GM10266 (cell line): ENCODE data around the gene RAD51B.

Experiments used
- DNase-seq: peaks from one replicate; pipeline ENCODE4 v3.0.0; 2012; ENCODE audit errors: extremely low spot score
- TF ChIP-seq, protein P1 (sequence below): IDR thresholded peaks from 2 replicates; pipeline ENCODE4 v1.5.1; 2012; ENCODE audit warnings: mild to moderate bottlenecking, low read depth; ENCODE audit not compliant: control insufficient read depth, insufficient read depth; ENCODE audit errors: missing control alignments

Gene RAD51B

GRCh38 chr14:68377006-68377405, 557.4 kb downstream of the RAD51B start:
- no peak for DNase-seq
- TF ChIP-seq, protein P1, sequence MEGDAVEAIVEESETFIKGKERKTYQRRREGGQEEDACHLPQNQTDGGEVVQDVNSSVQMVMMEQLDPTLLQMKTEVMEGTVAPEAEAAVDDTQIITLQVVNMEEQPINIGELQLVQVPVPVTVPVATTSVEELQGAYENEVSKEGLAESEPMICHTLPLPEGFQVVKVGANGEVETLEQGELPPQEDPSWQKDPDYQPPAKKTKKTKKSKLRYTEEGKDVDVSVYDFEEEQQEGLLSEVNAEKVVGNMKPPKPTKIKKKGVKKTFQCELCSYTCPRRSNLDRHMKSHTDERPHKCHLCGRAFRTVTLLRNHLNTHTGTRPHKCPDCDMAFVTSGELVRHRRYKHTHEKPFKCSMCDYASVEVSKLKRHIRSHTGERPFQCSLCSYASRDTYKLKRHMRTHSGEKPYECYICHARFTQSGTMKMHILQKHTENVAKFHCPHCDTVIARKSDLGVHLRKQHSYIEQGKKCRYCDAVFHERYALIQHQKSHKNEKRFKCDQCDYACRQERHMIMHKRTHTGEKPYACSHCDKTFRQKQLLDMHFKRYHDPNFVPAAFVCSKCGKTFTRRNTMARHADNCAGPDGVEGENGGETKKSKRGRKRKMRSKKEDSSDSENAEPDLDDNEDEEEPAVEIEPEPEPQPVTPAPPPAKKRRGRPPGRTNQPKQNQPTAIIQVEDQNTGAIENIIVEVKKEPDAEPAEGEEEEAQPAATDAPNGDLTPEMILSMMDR = no peak

GRCh38 chr14:68377459-68377858, 557.9 kb downstream of the RAD51B start:
- TF ChIP-seq, protein P1 = no peak
- no peak for DNase-seq

GRCh38 chr14:68379510-68380328, 560.1 kb downstream of the RAD51B start:
- DNase-seq = no peak
- TF ChIP-seq, protein P1 = no peak

- peak; percentile 33 for DNase-seq
- TF ChIP-seq, protein P1 = no peak
Observed at GRCh38 chr14:68380329-68380741, 560.8 kb downstream of the RAD51B start.

DNA sequence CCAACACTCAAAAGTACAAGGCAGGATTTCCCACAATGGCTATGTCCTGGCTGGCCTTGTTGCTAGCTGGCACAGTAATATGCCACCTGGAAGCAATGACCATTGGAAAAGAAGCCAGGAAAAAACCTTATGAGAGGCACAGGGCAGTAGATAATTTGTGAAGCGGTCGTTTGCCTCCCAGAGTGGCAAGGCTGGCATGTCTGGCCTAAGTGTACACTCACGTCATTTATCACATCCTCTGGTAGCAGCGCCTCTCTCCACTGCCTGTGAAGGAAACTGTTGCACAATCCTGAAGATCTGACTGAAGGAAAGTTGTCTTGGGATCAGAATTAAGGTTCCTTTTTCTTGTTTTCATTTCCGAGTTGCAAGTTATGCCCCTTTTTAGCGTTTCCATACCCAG, 564.8 kb downstream of the RAD51B start:
- no peak for DNase-seq
- TF ChIP-seq, protein P1 = no peak

- no peak for DNase-seq
- TF ChIP-seq, protein P1 = no peak
Observed at GRCh38 chr14:68384881-68385280, 565.3 kb downstream of the RAD51B start.

DNA sequence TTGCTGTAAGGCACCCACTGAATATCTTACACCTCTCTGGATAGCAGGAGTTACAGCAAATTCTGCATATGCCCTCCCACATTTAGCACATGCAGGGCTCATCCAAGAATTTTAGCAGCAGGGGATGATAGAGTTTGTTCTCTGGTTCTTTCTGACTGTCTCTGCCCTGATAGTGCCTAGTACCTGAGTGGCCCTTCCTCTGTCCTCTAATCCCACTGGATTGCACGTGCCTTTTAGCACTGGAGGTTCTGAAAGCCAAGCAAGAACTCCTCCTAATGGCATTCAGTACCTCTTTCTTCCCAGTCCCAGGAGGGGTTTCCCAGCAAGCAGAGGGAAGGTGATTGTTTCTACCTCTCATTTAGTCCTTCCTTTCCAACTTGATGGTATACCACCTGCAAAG, 566.9 kb downstream of the RAD51B start:
- TF ChIP-seq, protein P1 = no peak
- DNase-seq = no peak
